Measurements from ENCODE around the gene IFNA4.
"Not testable (repeated sequence)": the region's sequence is repeated elsewhere in the genome, so short reads cannot be mapped to it uniquely, and the experiment has no call there.

The IFNA4 gene

GRCh38 chr9:21187487-21187886 lies at the start of gene IFNA4:
Gene IFNA4 (minus strand): TSS chr9:21187587. CDS start chr9:21187531, 56 bp downstream.
- not testable (repeated sequence) for DNase-seq (ENCODE audit: extremely low read depth in 1 of 2, low read depth in 1 of 2)

GRCh38 chr9:21236360-21236714 lies 49.0 kb upstream of the IFNA4 start:
- not testable (repeated sequence) for DNase-seq (ENCODE audit: extremely low read depth in 1 of 2, low read depth in 1 of 2)

- DNase-seq (ENCODE audit: extremely low read depth in 1 of 2, low read depth in 1 of 2), result not testable (repeated sequence)
These were observed 48.3 kb upstream of the IFNA4 start for GRCh38 chr9:21235468-21236359.

- DNase-seq (ENCODE audit: extremely low read depth in 1 of 2, low read depth in 1 of 2), result no peak
These were observed 46.8 kb upstream of the IFNA4 start for GRCh38 chr9:21234153-21234687.

- DNase-seq (ENCODE audit: extremely low read depth in 1 of 2, low read depth in 1 of 2), result no peak
These were observed 45.9 kb upstream of the IFNA4 start for GRCh38 chr9:21233258-21233657.

- DNase-seq (ENCODE audit: extremely low read depth in 1 of 2, low read depth in 1 of 2), result no peak
These were observed 40.7 kb upstream of the IFNA4 start, which contains the start of gene IFNA17 for GRCh38 chr9:21228122-21228521. Gene IFNA17 (minus strand): TSS chr9:21228222. CDS start chr9:21228173, 49 bp downstream.

GRCh38 chr9:21217211-21217610 lies 29.8 kb upstream of the IFNA4 start, which contains the start of gene IFNA16:
Gene IFNA16 (minus strand): TSS chr9:21217311. CDS start chr9:21217305, 6 bp downstream.
- not testable (repeated sequence) for DNase-seq (ENCODE audit: extremely low read depth in 1 of 2, low read depth in 1 of 2)

- not testable (repeated sequence) for DNase-seq (ENCODE audit: extremely low read depth in 1 of 2, low read depth in 1 of 2)
These were observed 26.3 kb upstream of the IFNA4 start for GRCh38 chr9:21213411-21214326.

GRCh38 chr9:21212160-21212559 lies 24.8 kb upstream of the IFNA4 start:
- DNase-seq (ENCODE audit: extremely low read depth in 1 of 2, low read depth in 1 of 2), result not testable (repeated sequence)

GRCh38 chr9:21210782-21211181 lies 23.4 kb upstream of the IFNA4 start:
- not testable (repeated sequence) for DNase-seq (ENCODE audit: extremely low read depth in 1 of 2, low read depth in 1 of 2)

GRCh38 chr9:21210311-21210710 lies 22.9 kb upstream of the IFNA4 start:
- DNase-seq (ENCODE audit: extremely low read depth in 1 of 2, low read depth in 1 of 2), result no peak

- not testable (repeated sequence) for DNase-seq (ENCODE audit: extremely low read depth in 1 of 2, low read depth in 1 of 2)
These were observed 19.7 kb upstream of the IFNA4 start, which contains the start of gene IFNA10 for GRCh38 chr9:21207043-21207442. Gene IFNA10 (minus strand): TSS chr9:21207143. CDS start chr9:21207097, 46 bp downstream.

- no peak for DNase-seq (ENCODE audit: extremely low read depth in 1 of 2, low read depth in 1 of 2)
These were observed 17.8 kb upstream of the IFNA4 start for GRCh38 chr9:21205204-21205603.

GRCh38 chr9:21202105-21202504 lies 14.7 kb upstream of the IFNA4 start, which contains the start of gene IFNA7:
Gene IFNA7 (minus strand): TSS chr9:21202205. CDS start chr9:21202165, 40 bp downstream.
- DNase-seq (ENCODE audit: extremely low read depth in 1 of 2, low read depth in 1 of 2), result not testable (repeated sequence)

GRCh38 chr9:21194867-21195776 lies 7.7 kb upstream of the IFNA4 start:
- not testable (repeated sequence) for DNase-seq (ENCODE audit: extremely low read depth in 1 of 2, low read depth in 1 of 2)

GRCh38 chr9:21182810-21183736 lies 4.3 kb downstream of the IFNA4 start:
- DNase-seq (ENCODE audit: extremely low read depth in 1 of 2, low read depth in 1 of 2), result not testable (repeated sequence)

- DNase-seq (ENCODE audit: extremely low read depth in 1 of 2, low read depth in 1 of 2), result no peak
These were observed 12.7 kb downstream of the IFNA4 start for GRCh38 chr9:21174671-21175070.

GRCh38 chr9:21172156-21172555 lies 15.2 kb downstream of the IFNA4 start:
- no peak for DNase-seq (ENCODE audit: extremely low read depth in 1 of 2, low read depth in 1 of 2)

- DNase-seq (ENCODE audit: extremely low read depth in 1 of 2, low read depth in 1 of 2), result no peak
These were observed 16.0 kb downstream of the IFNA4 start for GRCh38 chr9:21171351-21171750.

Measured in activated CD8-positive, alpha-beta memory T cell treated with anti-CD3 and anti-CD28 coated beads for 1 hour (primary cell).